Endothelial cell of umbilical vein (primary cell): Measurements from ENCODE around the gene PYGB. TPM values are rescaled to one million over a fixed set of nuclear protein-coding genes. Genes with fewer than 3 reads are reported as not detected.

ENCODE experiments used
- BruUV-seq: library from RNA; stranded (reverse); fragments of 400-500 nt; replicated peaks from 2 replicates; lab custom pipeline; 2021; lab: Mats Ljungman, UMichigan
- CTCF ChIA-PET: fragments of 300-600, 350-600 bp; sonication (Branson Sonifier 250); formaldehyde crosslinking; loops from one replicate; lab custom pipeline; 2021; ENCODE audit warnings: antibody characterized with exemption, inconsistent platforms; lab: Charles Lee
- POLR2A ChIA-PET: fragments of 300-600, 350-600 bp; sonication (Branson Sonifier 250); formaldehyde crosslinking; loops from one replicate; lab custom pipeline; 2021; ENCODE audit warnings: antibody characterized with exemption, inconsistent platforms; lab: Charles Lee
- DNase-seq: peaks from one replicate; pipeline ENCODE4 v3.0.0-alpha.2; 2011; ENCODE audit warnings: low read depth, low spot score
- FAIRE-seq: peaks from 2 replicates; lab custom pipeline; 2011; peaks lifted over from hg19 to GRCh38; lab: Jason Lieb, UNC
- H2AFZ ChIP-seq: 2 replicates; pipeline ENCODE4 v1.6.0; 2012; ENCODE audit warnings: low read depth, low read length, control low read depth, inconsistent platforms
- H3K27ac ChIP-seq: 2 replicates; pipeline ENCODE4 v1.5.1; 2011; ENCODE audit warnings: low read depth, mild to moderate bottlenecking, control low read depth, low read length, moderate library complexity; ENCODE audit not compliant: insufficient read depth
- H3K27me3 ChIP-seq, 2 experiments: 2 replicates each; pipeline versions ENCODE4 v1.6.0 to v1.6.1; 2011; ENCODE audit warnings: low read length in 2 of 2, mixed read lengths in 1 of 2; ENCODE audit not compliant: control insufficient read depth in 2 of 2, insufficient read depth in 2 of 2
- H3K36me3 ChIP-seq, 2 experiments: 2 replicates in 1 of 2; 3 replicates in 1 of 2; pipeline ENCODE4 v1.5.1; 2011; ENCODE audit warnings: low read length in 2 of 2, mild to moderate bottlenecking in 1 of 2, moderate library complexity in 1 of 2; ENCODE audit not compliant: control insufficient read depth in 2 of 2, insufficient read depth in 2 of 2; ENCODE audit errors: extremely low read depth in 1 of 2
- H3K4me1 ChIP-seq: 3 replicates; pipeline ENCODE4 v1.5.1; 2011; ENCODE audit warnings: mild to moderate bottlenecking, low read length; ENCODE audit not compliant: control insufficient read depth, insufficient read depth; ENCODE audit errors: extremely low read depth
- H3K4me2 ChIP-seq: 2 replicates; pipeline ENCODE4 v1.6.1; 2011; ENCODE audit warnings: low read length, control low read depth, mixed read lengths; ENCODE audit not compliant: insufficient read depth
- H3K4me3 ChIP-seq, 3 experiments: fragments of 200-600 bp in 1 of 3; sonication (generic), shearing (Covaris generic) in 1 of 3; replicated peaks in 1 of 3; 2 replicates each; pipeline ENCODE4 v1.5.1; 2011 to 2016; ENCODE audit warnings: control low read depth in 3 of 3, low read length in 3 of 3, mild to moderate bottlenecking in 2 of 3, inconsistent platforms in 1 of 3, low read depth in 1 of 3, moderate library complexity in 1 of 3; ENCODE audit not compliant: insufficient read depth in 1 of 3
- H3K79me2 ChIP-seq: 2 replicates; pipeline ENCODE4 v1.6.0; 2012; ENCODE audit warnings: low read length, inconsistent platforms; ENCODE audit not compliant: control insufficient read depth, insufficient read depth
- H3K9ac ChIP-seq: replicated peaks from 2 replicates; pipeline ENCODE3; 2011; ENCODE audit warnings: low read length, control low read depth; ENCODE audit not compliant: insufficient read depth; ENCODE audit errors: extremely low read depth
- H3K9me1 ChIP-seq: replicated peaks from 3 replicates; pipeline ENCODE4 v1.6.0; 2011; ENCODE audit warnings: mild to moderate bottlenecking, low read length; ENCODE audit not compliant: control insufficient read depth, insufficient read depth; ENCODE audit errors: extremely low read depth
- H3K9me3 ChIP-seq: replicated peaks from 2 replicates; pipeline ENCODE4 v1.5.1; 2012; ENCODE audit warnings: low read length, inconsistent platforms; ENCODE audit not compliant: control insufficient read depth, insufficient read depth
- H4K20me1 ChIP-seq: replicated peaks from 2 replicates; pipeline ENCODE3; 2011; ENCODE audit warnings: mild to moderate bottlenecking, low read length; ENCODE audit not compliant: control insufficient read depth, insufficient read depth; ENCODE audit errors: extremely low read depth
- EZH2 ChIP-seq: IDR thresholded peaks from 2 replicates; pipeline ENCODE4 v1.6.1; 2012; ENCODE audit warnings: borderline replicate concordance, low read depth, mild to moderate bottlenecking, moderate library complexity, low read length, inconsistent platforms; ENCODE audit not compliant: severe bottlenecking
- FOS ChIP-seq: IDR thresholded peaks from 2 replicates; pipeline ENCODE4 v1.6.1; 2011; ENCODE audit warnings: mild to moderate bottlenecking, low read length, moderate library complexity, borderline replicate concordance; ENCODE audit not compliant: insufficient read depth
- GATA2 ChIP-seq: IDR thresholded peaks from 2 replicates; pipeline ENCODE4 v1.7.0; 2011; ENCODE audit warnings: low read depth, mild to moderate bottlenecking, moderate library complexity, mixed read lengths, low read length; ENCODE audit not compliant: insufficient read length, insufficient read depth
- JUN ChIP-seq: IDR thresholded peaks from 2 replicates; pipeline ENCODE4 v1.6.1; 2011; ENCODE audit warnings: borderline replicate concordance, low read depth; ENCODE audit not compliant: insufficient read length, insufficient read depth
- MYC ChIP-seq: IDR thresholded peaks from one replicate; pipeline ENCODE4 v1.6.1; 2011; ENCODE audit warnings: mild to moderate bottlenecking, low read depth, low read length
- POLR2A ChIP-seq: IDR thresholded peaks from 2 replicates; pipeline ENCODE4 v1.6.1; 2012; ENCODE audit warnings: low read depth, mild to moderate bottlenecking, control low read depth, low read length
- POLR2AphosphoS5 ChIP-seq: IDR thresholded peaks from 2 replicates; pipeline ENCODE4 v1.6.1; 2012; ENCODE audit warnings: low read depth, mild to moderate bottlenecking, control low read depth, low read length, moderate library complexity; ENCODE audit not compliant: insufficient read depth
- dilution Hi-C: fragments of 300-500 bp; cut with MboI; formaldehyde crosslinking; loops from one replicate; pipeline ENCODE4 v1.15.0; 2019; ENCODE audit warnings: low sequenced_read_pairs; ENCODE audit not compliant: extremely low pct_ligation_motif_present
- intact Hi-C: fragments of 100-400 bp; cut with micrococcal nuclease; formaldehyde crosslinking; loops from one replicate; pipeline ENCODE4 v1.10.0; 2022
- polyA plus RNA-seq, 4 experiments: library from polyadenylated mRNA; depleted of rRNA in 3 of 4; stranded (reverse) in 3 of 4; unstranded in 1 of 4; fragments of >200 nt; gene quantifications; 2 replicates each; pipeline versions ENCODE4 v1.2.1 to v1.2.3, GENCODE V29; 2011 to 2012; ENCODE audit warnings: missing spikeins in 1 of 4
- total RNA-seq: library from RNA; stranded (reverse); gene quantifications from 2 replicates; pipeline ENCODE4 v1.2.3, GENCODE V29; 2021
- TF ChIP-seq, protein P1 (sequence below), 2 donors: IDR thresholded peaks; 1 replicate in 1 of 2; 2 replicates in 1 of 2; pipeline ENCODE4 v1.5.1; 2011; ENCODE audit warnings: low read length in 2 of 2, mild to moderate bottlenecking in 2 of 2, moderate library complexity in 2 of 2, control low read depth in 1 of 2, inconsistent platforms in 1 of 2, low read depth in 1 of 2; ENCODE audit not compliant: insufficient read depth in 1 of 2; ENCODE audit errors: extremely low read depth in 1 of 2
- TF ChIP-seq, protein P2 (sequence below): IDR thresholded peaks from 2 replicates; pipeline ENCODE4 v1.6.1; 2011; ENCODE audit not compliant: insufficient read depth, insufficient read length

The PYGB gene
- total and polyA plus RNA-seq, 2 donors (not counting 3 experiments of a cell fraction or from before 2014, with no cell fraction given): 36.1 to 60.2 TPM

DNA sequence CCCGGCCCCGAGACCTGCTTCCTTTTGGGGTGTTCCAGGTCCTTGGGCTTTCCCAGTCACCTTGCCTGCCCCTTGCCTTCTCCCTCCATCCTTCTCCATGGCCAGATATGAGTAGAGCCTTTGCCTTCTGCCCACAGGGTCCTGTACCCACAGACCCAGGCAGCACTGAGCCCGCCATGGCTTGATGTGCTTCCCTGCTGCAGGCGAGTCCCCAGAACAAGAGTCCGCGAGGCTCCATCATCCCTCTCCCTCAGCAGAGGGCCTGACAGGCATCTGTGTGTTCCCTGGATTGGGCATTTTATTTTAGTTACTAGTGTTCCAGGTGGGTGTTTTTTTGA, 21.9 kb downstream of the PYGB start:
- Histone ChIP-seq H2AFZ (no peak overlapping the region), H4K20me1 (no peaks in the 10 kb centered on the region), H3K4me1 (no peaks in the 10 kb centered on the region), H3K4me2 (no peak overlapping the region), H3K27ac (no peak overlapping the region), H3K9ac (no peak overlapping the region), H3K36me3 (peaks cover 4 to 35% of the 10 kb centered on the region in 2 experiments), H3K27me3 (no peaks in the 10 kb centered on the region), H3K79me2 (peaks cover 5% of the 10 kb centered on the region), H3K4me3 (no peak overlapping the region), H3K9me3 (no peaks in the 10 kb centered on the region), H3K9me1 (no peaks in the 10 kb centered on the region)
- no peak for TF ChIP-seq MYC
- TF ChIP-seq, protein P1, sequence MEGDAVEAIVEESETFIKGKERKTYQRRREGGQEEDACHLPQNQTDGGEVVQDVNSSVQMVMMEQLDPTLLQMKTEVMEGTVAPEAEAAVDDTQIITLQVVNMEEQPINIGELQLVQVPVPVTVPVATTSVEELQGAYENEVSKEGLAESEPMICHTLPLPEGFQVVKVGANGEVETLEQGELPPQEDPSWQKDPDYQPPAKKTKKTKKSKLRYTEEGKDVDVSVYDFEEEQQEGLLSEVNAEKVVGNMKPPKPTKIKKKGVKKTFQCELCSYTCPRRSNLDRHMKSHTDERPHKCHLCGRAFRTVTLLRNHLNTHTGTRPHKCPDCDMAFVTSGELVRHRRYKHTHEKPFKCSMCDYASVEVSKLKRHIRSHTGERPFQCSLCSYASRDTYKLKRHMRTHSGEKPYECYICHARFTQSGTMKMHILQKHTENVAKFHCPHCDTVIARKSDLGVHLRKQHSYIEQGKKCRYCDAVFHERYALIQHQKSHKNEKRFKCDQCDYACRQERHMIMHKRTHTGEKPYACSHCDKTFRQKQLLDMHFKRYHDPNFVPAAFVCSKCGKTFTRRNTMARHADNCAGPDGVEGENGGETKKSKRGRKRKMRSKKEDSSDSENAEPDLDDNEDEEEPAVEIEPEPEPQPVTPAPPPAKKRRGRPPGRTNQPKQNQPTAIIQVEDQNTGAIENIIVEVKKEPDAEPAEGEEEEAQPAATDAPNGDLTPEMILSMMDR (IDR thresholded peaks at IDR 0.05; ENCODE audit: extremely low read depth in 1 of 2, insufficient read depth in 1 of 2, low read depth in 1 of 2, low read length in 2 of 2): no peak
- TF ChIP-seq GATA2: no peak
- no peak for TF ChIP-seq JUN
- TF ChIP-seq POLR2A: no peak
- TF ChIP-seq, protein P2, sequence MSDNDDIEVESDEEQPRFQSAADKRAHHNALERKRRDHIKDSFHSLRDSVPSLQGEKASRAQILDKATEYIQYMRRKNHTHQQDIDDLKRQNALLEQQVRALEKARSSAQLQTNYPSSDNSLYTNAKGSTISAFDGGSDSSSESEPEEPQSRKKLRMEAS: no peak
- TF ChIP-seq FOS: no peak
- TF ChIP-seq POLR2AphosphoS5: no peak
- TF ChIP-seq EZH2: no peak
- BruUV-seq: no TSS peak
- ChIA-PET CTCF (interaction anchor here (1.0 kb wide), 1 partner anchor 19 kb away, joined by 3 read pairs; no protein-coding TSS in a partner anchor), POLR2A (interaction anchor here (0.6 kb wide), 1 partner anchor 362 kb away, joined by 3 read pairs; no protein-coding TSS in a partner anchor)
- DNase-seq (no peak), FAIRE-seq (no peak)
- dilution Hi-C loops: no loop called here
- intact Hi-C loops: no loop called here
